Activated T-cell treated with anti-CD3 and anti-CD28 coated beads, Interleukin-2, amount 50 U/mL, for 1 hour (primary cell): Measurements from ENCODE around the gene HSD17B8.
A peak's percentile ranks its signal among the peaks of the same experiment; 100 is the strongest.

ENCODE experiments used
- DNase-seq: peaks from one replicate; pipeline ENCODE4 v3.0.0-alpha.2; 2020

Gene HSD17B8

GRCh38 chr6:33171880-33172687 lies 32.4 kb upstream of the HSD17B8 start:
- DNase-seq: no peak

GRCh38 chr6:33172688-33173534 lies 31.5 kb upstream of the HSD17B8 start:
- DNase-seq: no peak

GRCh38 chr6:33173535-33174180 lies 30.8 kb upstream of the HSD17B8 start:
- DNase-seq: no peak

GRCh38 chr6:33174784-33175183 lies 29.7 kb upstream of the HSD17B8 start:
- DNase-seq: no peak

- no peak for DNase-seq
These were observed 28.9 kb upstream of the HSD17B8 start for GRCh38 chr6:33175436-33176069.

- no peak for DNase-seq
These were observed 27.5 kb upstream of the HSD17B8 start for GRCh38 chr6:33176906-33177305.

GRCh38 chr6:33177552-33178446 lies 26.7 kb upstream of the HSD17B8 start:
- DNase-seq: no peak

- DNase-seq: no peak
These were observed 25.5 kb upstream of the HSD17B8 start for GRCh38 chr6:33178755-33179475.

- DNase-seq: no peak
These were observed 23.3 kb upstream of the HSD17B8 start for GRCh38 chr6:33181141-33181540.

GRCh38 chr6:33183071-33183683 lies 21.3 kb upstream of the HSD17B8 start:
- DNase-seq: no peak

- DNase-seq: no peak
These were observed 19.3 kb upstream of the HSD17B8 start for GRCh38 chr6:33185190-33185589.

- DNase-seq: no peak
These were observed 18.7 kb upstream of the HSD17B8 start for GRCh38 chr6:33185654-33186187.

GRCh38 chr6:33187809-33188208 lies 16.6 kb upstream of the HSD17B8 start:
- DNase-seq: no peak

- DNase-seq: no peak
These were observed 15.3 kb upstream of the HSD17B8 start for GRCh38 chr6:33189164-33189563.

- DNase-seq: no peak
These were observed 14.6 kb upstream of the HSD17B8 start for GRCh38 chr6:33189625-33190448.

- DNase-seq: no peak
These were observed 13.8 kb upstream of the HSD17B8 start for GRCh38 chr6:33190504-33191107.

GRCh38 chr6:33191383-33192104 lies 12.9 kb upstream of the HSD17B8 start:
- no peak for DNase-seq

- DNase-seq: peak; percentile 42
These were observed 12.3 kb upstream of the HSD17B8 start, which contains the start of gene COL11A2 for GRCh38 chr6:33192105-33192646. Gene COL11A2 (minus strand): TSS chr6:33192467. CDS start chr6:33192240, 227 bp downstream.
